Measurements from ENCODE around the gene EHBP1L1.

Gene EHBP1L1

DNA sequence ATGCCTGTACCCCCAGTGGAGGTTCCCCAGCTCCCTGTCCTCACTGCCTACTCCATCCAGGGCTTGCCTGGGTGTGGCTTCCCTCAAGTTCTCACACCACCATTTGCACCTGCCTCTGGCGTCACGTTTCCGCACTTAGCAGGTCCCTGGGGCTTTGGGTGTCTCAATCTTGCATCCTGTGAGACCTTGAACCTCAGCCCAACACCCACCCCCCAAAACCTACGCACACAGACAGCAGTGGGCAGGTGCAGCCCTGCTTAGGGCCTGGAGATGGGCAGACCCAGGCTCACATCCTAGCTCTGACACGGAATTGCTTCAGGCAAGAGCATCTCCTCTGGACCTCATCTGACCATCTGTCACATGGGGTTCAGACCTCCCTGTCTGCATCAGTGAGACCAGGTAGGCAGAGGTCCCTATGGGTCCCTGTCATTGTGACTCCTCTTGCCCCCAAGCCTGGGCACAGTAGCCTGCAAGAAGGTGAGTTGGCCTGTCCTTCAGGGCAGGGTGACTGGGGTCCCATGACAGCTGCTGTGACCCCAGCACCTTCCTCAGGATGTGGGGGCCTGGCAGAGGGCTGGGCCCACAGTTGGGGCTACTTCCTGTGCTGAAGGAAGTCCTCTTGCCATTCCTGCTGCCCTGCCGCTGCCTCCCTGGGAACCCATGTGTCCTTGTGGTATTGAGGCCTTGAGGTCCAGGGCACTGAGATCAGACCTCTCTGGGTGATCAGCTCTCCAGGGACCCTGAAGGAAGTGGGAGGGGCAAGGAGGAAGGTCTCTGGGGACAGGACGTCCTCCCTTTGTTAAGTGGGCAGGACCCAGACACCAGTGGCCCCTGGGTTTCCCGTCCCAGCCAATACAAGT, 64.0 kb downstream of the EHBP1L1 start:
- no peak for DNase-seq

DNA sequence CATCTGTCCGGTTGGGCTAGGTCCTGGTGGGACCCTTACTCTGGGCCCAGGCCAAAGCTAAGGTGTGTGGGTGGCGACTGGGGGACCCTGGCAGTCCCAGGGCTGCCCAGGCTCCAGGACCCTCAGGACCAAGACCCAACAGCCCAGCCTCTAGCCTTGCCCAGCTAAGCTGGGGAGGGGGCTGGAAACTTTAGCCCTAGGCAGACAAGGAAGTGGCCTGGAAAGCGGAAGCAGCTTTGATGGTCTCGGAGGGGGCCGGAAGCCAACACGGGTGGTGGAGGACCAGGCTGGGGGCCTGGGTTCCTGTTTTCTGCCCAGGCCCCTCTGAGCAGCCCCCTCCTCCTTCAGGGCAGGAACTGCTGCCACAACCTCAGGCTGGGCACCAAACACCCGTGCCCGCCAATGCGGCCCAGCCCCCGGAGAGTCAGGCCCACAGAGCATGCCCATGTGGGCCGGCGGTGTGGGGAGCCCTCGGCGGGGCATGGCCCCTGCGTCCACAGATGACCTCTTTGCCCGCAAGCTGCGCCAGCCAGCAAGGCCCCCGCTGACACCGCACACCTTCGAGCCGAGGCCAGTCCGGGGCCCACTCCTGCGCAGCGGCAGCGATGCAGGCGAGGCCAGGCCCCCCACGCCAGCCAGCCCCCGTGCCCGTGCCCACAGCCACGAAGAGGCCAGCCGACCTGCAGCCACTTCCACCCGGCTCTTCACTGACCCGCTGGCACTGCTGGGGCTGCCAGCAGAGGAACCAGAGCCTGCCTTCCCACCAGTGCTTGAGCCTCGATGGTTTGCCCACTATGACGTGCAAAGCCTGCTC, 64.8 kb downstream of the EHBP1L1 start:
- no peak for DNase-seq

DNA sequence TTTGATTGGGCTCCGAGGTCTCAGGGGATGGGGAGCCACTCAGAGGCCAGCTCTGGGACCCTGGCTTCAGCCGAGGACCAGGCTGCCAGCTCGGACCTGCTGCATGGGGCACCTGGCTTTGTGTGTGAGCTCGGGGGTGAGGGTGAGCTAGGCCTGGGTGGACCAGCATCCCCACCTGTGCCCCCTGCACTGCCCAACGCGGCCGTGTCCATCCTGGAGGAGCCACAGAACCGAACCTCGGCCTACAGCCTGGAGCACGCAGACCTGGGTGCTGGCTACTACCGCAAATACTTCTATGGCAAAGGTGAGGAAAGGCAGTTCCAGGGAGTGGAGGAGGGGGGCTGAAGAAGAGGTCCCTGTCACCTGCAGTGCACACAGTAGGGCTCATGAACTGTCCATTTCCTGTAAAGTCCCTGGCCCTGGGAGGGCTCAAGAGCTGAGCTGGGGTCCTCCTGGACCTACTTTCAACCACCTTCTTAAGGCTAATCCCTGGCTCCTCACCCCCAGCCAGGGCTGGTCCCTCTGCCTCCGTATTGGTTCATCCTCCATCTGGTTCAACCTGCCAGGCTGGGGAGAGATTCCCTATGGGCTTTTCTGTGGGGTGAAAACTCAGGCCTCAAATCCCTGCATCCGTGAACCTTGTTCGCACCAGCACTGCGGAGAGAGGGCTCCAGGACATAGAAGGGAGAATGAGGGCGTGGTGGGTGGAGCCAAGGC, 65.6 kb downstream of the EHBP1L1 start:
- no peak for DNase-seq

Measured in NCI-H1105 treated with DMSO at 0.1 percent for 48 hours (cell line).